GM23338 (cell line): ENCODE results near the gene MTHFD2L.

Source experiments
- CREB1 ChIP-seq: fragments of 250-450 bp; sonication (Bioruptor Pico); IDR thresholded peaks from 2 replicates; pipeline ENCODE4 v1.5.0; 2020; ENCODE audit warnings: low read depth, mild to moderate bottlenecking, moderate library complexity
- EZH2 ChIP-seq: fragments of 200-600 bp; sonication (generic); IDR thresholded peaks from one replicate; pipeline ENCODE4 v1.8.0; 2017; ENCODE audit warnings: antibody characterized with exemption, mild to moderate bottlenecking, low read depth; ENCODE audit not compliant: unreplicated experiment
- EZH2phosphoT487 ChIP-seq: fragments of 200-600 bp; sonication (generic); IDR thresholded peaks from one replicate; pipeline ENCODE4 v1.8.1; 2018; ENCODE audit warnings: antibody characterized with exemption; ENCODE audit not compliant: unreplicated experiment
- NANOG ChIP-seq: IDR thresholded peaks from 2 replicates; pipeline ENCODE4 v1.6.1; 2016; ENCODE audit warnings: antibody characterized with exemption, borderline replicate concordance
- POLR2AphosphoS5 ChIP-seq: IDR thresholded peaks from 2 replicates; pipeline ENCODE4 v1.6.1; 2016; ENCODE audit warnings: antibody characterized with exemption, low read depth
- STAT1 ChIP-seq: IDR thresholded peaks from one replicate; pipeline ENCODE4 v1.6.1; 2016; ENCODE audit warnings: antibody characterized with exemption; ENCODE audit not compliant: unreplicated experiment
- ZNF331 ChIP-seq: fragments of 250-450 bp; sonication (Bioruptor Pico); IDR thresholded peaks from 2 replicates; pipeline ENCODE4 v1.5.0; 2020; ENCODE audit warnings: low read depth, mild to moderate bottlenecking, moderate library complexity
- TF ChIP-seq, protein P1 (sequence below), 2 experiments: fragments of 200-600 bp in 1 of 2; sonication (generic) in 1 of 2; conservative IDR thresholded peaks; 2 replicates each; pipeline versions ENCODE4 v1.5.1 to v1.6.1; 2016 to 2017; ENCODE audit warnings: antibody characterized with exemption in 2 of 2, low read depth in 2 of 2, mild to moderate bottlenecking in 2 of 2, moderate library complexity in 1 of 2

- TF ChIP-seq EZH2 (no peak), STAT1 (no peak), POLR2AphosphoS5 (no peak), EZH2phosphoT487 (no peak), NANOG (no peak), ZNF331 (no peak), CREB1 (CRISPR knock-in tag) (no peak)
- TF ChIP-seq, protein P1, sequence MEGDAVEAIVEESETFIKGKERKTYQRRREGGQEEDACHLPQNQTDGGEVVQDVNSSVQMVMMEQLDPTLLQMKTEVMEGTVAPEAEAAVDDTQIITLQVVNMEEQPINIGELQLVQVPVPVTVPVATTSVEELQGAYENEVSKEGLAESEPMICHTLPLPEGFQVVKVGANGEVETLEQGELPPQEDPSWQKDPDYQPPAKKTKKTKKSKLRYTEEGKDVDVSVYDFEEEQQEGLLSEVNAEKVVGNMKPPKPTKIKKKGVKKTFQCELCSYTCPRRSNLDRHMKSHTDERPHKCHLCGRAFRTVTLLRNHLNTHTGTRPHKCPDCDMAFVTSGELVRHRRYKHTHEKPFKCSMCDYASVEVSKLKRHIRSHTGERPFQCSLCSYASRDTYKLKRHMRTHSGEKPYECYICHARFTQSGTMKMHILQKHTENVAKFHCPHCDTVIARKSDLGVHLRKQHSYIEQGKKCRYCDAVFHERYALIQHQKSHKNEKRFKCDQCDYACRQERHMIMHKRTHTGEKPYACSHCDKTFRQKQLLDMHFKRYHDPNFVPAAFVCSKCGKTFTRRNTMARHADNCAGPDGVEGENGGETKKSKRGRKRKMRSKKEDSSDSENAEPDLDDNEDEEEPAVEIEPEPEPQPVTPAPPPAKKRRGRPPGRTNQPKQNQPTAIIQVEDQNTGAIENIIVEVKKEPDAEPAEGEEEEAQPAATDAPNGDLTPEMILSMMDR (conservative IDR thresholded peaks at IDR 0.05; ENCODE audit: low read depth in 2 of 2), result no peak
Measured at GRCh38 chr4:74167585-74167984, 9.7 kb downstream of the MTHFD2L start.
